ENCODE results near the gene UQCC5.

Gene UQCC5

DNA sequence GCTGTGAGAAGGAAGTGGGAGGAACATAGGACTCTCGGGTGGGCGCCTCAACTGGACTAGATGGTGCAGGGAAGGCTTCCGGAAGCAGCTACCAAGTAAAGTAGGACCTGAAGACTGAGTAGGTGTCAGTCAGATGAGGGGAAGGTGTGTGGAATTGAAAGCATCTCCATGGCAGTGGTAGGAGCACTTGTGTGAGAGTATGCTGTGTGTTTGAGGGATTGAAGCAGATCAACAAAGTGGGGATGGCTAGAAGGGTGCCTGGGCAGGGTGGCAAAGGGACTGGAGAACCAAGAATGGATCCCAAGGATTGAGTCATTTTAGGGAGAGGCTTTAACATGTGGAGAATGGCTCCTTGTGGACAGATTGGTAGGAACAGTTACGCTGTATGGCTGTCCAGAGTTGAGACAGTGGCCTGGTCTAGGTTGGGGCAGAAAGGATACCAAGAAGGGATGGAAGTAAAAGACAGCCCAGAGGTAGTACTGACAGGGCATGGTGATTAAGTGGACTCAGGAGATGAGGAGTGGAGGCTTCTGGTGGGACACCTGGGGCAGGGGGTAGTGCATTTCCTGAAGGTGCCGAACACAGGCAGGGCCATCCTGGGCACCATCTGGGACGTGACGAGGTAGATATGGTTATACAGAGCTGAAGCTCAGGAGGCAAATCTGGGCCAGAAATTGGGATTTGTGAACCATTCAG is 1.5 kb downstream of the UQCC5 start:
- TF ChIP-seq FOXP2 (optimal IDR thresholded peaks at IDR 0.05; ENCODE audit: borderline replicate concordance, extremely low read depth, extremely low read length, insufficient read depth) (no peak), SIN3A (IDR thresholded peaks at IDR 0.05; ENCODE audit: borderline replicate concordance, insufficient read depth, low read length) (no peak), POLR2AphosphoS5 (IDR thresholded peaks at IDR 0.05; ENCODE audit: low read depth, low read length) (no peak), TAF1 (IDR thresholded peaks at IDR 0.05; ENCODE audit: borderline replicate concordance, insufficient read depth, low read length) (no peak)
- TF ChIP-seq, protein P1, sequence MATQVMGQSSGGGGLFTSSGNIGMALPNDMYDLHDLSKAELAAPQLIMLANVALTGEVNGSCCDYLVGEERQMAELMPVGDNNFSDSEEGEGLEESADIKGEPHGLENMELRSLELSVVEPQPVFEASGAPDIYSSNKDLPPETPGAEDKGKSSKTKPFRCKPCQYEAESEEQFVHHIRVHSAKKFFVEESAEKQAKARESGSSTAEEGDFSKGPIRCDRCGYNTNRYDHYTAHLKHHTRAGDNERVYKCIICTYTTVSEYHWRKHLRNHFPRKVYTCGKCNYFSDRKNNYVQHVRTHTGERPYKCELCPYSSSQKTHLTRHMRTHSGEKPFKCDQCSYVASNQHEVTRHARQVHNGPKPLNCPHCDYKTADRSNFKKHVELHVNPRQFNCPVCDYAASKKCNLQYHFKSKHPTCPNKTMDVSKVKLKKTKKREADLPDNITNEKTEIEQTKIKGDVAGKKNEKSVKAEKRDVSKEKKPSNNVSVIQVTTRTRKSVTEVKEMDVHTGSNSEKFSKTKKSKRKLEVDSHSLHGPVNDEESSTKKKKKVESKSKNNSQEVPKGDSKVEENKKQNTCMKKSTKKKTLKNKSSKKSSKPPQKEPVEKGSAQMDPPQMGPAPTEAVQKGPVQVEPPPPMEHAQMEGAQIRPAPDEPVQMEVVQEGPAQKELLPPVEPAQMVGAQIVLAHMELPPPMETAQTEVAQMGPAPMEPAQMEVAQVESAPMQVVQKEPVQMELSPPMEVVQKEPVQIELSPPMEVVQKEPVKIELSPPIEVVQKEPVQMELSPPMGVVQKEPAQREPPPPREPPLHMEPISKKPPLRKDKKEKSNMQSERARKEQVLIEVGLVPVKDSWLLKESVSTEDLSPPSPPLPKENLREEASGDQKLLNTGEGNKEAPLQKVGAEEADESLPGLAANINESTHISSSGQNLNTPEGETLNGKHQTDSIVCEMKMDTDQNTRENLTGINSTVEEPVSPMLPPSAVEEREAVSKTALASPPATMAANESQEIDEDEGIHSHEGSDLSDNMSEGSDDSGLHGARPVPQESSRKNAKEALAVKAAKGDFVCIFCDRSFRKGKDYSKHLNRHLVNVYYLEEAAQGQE (IDR thresholded peaks at IDR 0.05; ENCODE audit: insufficient read depth in 1 of 2, low read depth in 2 of 2, low read length in 2 of 2) = no peak

DNA sequence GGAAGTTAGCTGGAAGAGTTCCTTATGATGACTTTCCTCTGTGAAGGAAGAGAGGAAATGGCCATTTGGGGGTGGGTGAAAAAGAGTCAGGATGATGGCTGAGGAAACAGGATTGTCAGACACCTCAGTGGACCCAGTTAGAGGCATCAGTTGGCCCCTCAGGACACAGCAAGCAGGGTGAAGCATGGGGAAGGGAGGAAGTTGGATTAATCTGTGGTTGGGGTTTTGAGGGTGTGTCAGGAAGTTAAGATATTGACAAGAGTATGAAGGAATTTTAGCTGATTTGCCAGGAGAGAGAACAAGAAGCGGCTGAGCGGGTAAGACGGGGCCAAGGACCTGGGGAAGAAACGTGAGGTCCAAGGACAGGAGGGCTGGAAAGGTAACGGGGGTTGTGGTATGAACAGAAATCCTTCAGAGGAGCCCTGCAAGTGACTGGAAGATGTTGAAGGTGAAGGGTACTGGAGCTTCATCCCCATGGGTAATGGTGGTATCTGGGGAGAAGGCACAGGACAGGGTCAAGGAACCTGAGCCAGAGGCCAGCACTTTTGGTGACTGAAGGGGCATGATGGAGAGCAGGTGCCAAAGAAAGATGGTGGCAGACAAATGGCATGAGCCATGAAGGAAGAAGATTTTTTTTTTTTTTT is 2.7 kb downstream of the UQCC5 start:
- no peak for TF ChIP-seq SIN3A (IDR thresholded peaks at IDR 0.05; ENCODE audit: borderline replicate concordance, insufficient read depth, low read length)
- TF ChIP-seq FOXP2 (optimal IDR thresholded peaks at IDR 0.05; ENCODE audit: borderline replicate concordance, extremely low read depth, extremely low read length, insufficient read depth) = no peak
- TF ChIP-seq TAF1 (IDR thresholded peaks at IDR 0.05; ENCODE audit: borderline replicate concordance, insufficient read depth, low read length) = no peak
- no peak for TF ChIP-seq POLR2AphosphoS5 (IDR thresholded peaks at IDR 0.05; ENCODE audit: low read depth, low read length)
- TF ChIP-seq, protein P1 (IDR thresholded peaks at IDR 0.05; ENCODE audit: insufficient read depth in 1 of 2, low read depth in 2 of 2, low read length in 2 of 2) = no peak

DNA sequence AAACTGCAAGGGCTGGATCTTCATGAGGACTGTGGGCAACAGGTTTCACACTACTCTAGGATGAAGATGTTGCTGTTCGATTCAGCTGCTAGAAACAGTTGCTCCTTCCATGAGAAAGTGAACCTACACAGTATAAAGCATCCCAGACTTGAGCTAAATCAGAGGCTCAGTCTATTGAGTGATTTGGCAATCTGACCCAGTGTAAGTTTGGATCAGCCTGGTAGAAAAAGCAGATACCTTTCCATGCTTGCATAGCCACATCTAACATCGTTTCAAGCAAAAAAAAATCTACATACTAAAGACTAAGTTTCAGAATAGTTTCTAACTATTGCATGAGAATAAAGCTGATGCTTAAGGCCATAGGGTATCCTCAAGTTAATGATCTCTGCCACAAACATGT is 4.6 kb downstream of the UQCC5 start:
- no peak for TF ChIP-seq TAF1 (IDR thresholded peaks at IDR 0.05; ENCODE audit: borderline replicate concordance, insufficient read depth, low read length)
- TF ChIP-seq FOXP2 (optimal IDR thresholded peaks at IDR 0.05; ENCODE audit: borderline replicate concordance, extremely low read depth, extremely low read length, insufficient read depth) = no peak
- no peak for TF ChIP-seq SIN3A (IDR thresholded peaks at IDR 0.05; ENCODE audit: borderline replicate concordance, insufficient read depth, low read length)
- TF ChIP-seq, protein P1 (IDR thresholded peaks at IDR 0.05; ENCODE audit: insufficient read depth in 1 of 2, low read depth in 2 of 2, low read length in 2 of 2) = no peak
- TF ChIP-seq POLR2AphosphoS5 (IDR thresholded peaks at IDR 0.05; ENCODE audit: low read depth, low read length) = no peak

DNA sequence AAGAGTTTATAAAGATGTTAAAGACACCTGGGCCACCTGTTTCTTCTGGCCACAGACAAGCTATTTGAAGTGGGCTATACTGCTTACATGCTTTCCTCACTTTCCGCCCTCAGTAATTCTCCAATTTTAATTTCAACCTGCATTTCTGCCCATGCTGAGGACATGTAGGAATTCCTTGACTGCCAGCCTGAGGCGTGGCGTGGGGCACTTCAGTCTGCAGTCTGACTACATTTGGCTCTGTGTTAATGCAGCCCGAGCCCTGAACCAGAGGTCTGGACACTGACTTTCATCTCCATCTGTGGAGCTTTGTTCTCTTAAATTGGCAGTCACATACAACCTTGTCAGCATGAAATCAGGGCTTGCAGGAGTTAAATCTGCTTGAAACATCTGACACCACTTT is 8.5 kb downstream of the UQCC5 start:
- TF ChIP-seq SIN3A (IDR thresholded peaks at IDR 0.05; ENCODE audit: borderline replicate concordance, insufficient read depth, low read length) = no peak
- no peak for TF ChIP-seq TAF1 (IDR thresholded peaks at IDR 0.05; ENCODE audit: borderline replicate concordance, insufficient read depth, low read length)
- TF ChIP-seq, protein P1 (IDR thresholded peaks at IDR 0.05; ENCODE audit: insufficient read depth in 1 of 2, low read depth in 2 of 2, low read length in 2 of 2) = no peak
- no peak for TF ChIP-seq FOXP2 (optimal IDR thresholded peaks at IDR 0.05; ENCODE audit: borderline replicate concordance, extremely low read depth, extremely low read length, insufficient read depth)
- no peak for TF ChIP-seq POLR2AphosphoS5 (IDR thresholded peaks at IDR 0.05; ENCODE audit: low read depth, low read length)
